ENCODE data around the gene RABEP2. TPM values are rescaled to one million over a fixed set of nuclear protein-coding genes. Genes with fewer than 3 reads are reported as not detected.
A peak's percentile ranks its signal among the peaks of the same experiment; 100 is the strongest.

RABEP2 gene
- total RNA-seq, 2 experiments from 2014 or later, result 8.1 to 12.9 TPM

GRCh38 chr16:28867241-28867640 is 57.8 kb downstream of the RABEP2 start:
- DNase-seq, result no peak
- Mint-ChIP-seq H3K27ac (no peak overlapping the region), H3K9me3 (ENCODE audit: low read depth) (no peaks in the 10 kb centered on the region), H3K36me3 (ENCODE audit: low read depth) (peaks cover 11% of the 10 kb centered on the region), H3K27me3 (no peaks in the 10 kb centered on the region), H3K4me3 (no peak overlapping the region), H3K4me1 (peaks cover 15% of the 10 kb centered on the region)
- intact Hi-C loops (cut with DNase I, micrococcal nuclease), result no loop called here
- POLR2A ChIA-PET, result no interaction called here
- CTCF ChIA-PET, result interaction anchor here (0.6 kb wide), 1 partner anchor 562 kb away, joined by 3 read pairs; no protein-coding TSS in a partner anchor
- ATAC-seq, result no peak

- no peak overlapping the region for H3K4me3 Mint-ChIP-seq
- POLR2A ChIA-PET, result no interaction called here
- no peaks in the 10 kb centered on the region for H3K9me3 Mint-ChIP-seq (ENCODE audit: low read depth)
- DNase-seq (no peak), ATAC-seq (no peak)
- no peaks in the 10 kb centered on the region for H3K27me3 Mint-ChIP-seq
- no peak overlapping the region for H3K27ac Mint-ChIP-seq
- intact Hi-C loops (cut with DNase I, micrococcal nuclease), result no loop called here
- peaks cover 18% of the 10 kb centered on the region for H3K36me3 Mint-ChIP-seq (ENCODE audit: low read depth)
- CTCF ChIA-PET, result interaction anchor here (0.6 kb wide), 1 partner anchor 563 kb away, joined by 3 read pairs; no protein-coding TSS in a partner anchor
- peaks cover 21% of the 10 kb centered on the region for H3K4me1 Mint-ChIP-seq
These were observed 58.6 kb downstream of the RABEP2 start for GRCh38 chr16:28866454-28866804.

- peaks cover 17% of the 10 kb centered on the region for H3K36me3 Mint-ChIP-seq (ENCODE audit: low read depth)
- intact Hi-C loops (cut with DNase I, micrococcal nuclease), result no loop called here
- peak overlapping the region; percentile 96 for H3K4me3 Mint-ChIP-seq
- CTCF ChIA-PET, result no interaction called here
- H3K27ac Mint-ChIP-seq, result no peak overlapping the region
- ATAC-seq, result no peak
- H3K27me3 Mint-ChIP-seq, result no peaks in the 10 kb centered on the region
- H3K9me3 Mint-ChIP-seq (ENCODE audit: low read depth), result no peaks in the 10 kb centered on the region
- POLR2A ChIA-PET, result interaction anchor here (1.1 kb wide), 1 partner anchor 9 kb away, joined by 4 read pairs; no protein-coding TSS in a partner anchor
- no peak for DNase-seq
- H3K4me1 Mint-ChIP-seq, result peaks cover 21% of the 10 kb centered on the region
These were observed 59.1 kb downstream of the RABEP2 start for GRCh38 chr16:28865722-28866453.

GRCh38 chr16:28865001-28865688 is 59.9 kb downstream of the RABEP2 start:
- H3K36me3 Mint-ChIP-seq (ENCODE audit: low read depth), result peaks cover 15% of the 10 kb centered on the region
- DNase-seq (no peak), ATAC-seq (no peak)
- peak overlapping the region; percentile 96 for H3K4me3 Mint-ChIP-seq
- no peaks in the 10 kb centered on the region for H3K27me3 Mint-ChIP-seq
- POLR2A ChIA-PET, result interaction anchor here (0.6 to 2.5 kb wide), 3 partner anchors 9 to 42 kb away, joined by 4 to 15 read pairs (median 4); partner anchors contain the start of genes ATXN2L and TUFM
- intact Hi-C loops (cut with DNase I, micrococcal nuclease), result no loop called here
- H3K9me3 Mint-ChIP-seq (ENCODE audit: low read depth), result no peaks in the 10 kb centered on the region
- CTCF ChIA-PET, result interaction anchor here (0.6 to 3.7 kb wide), 4 partner anchors 8 to 136 kb away, joined by 3 to 27 read pairs (median 6); partner anchors contain the start of gene TUFM
- peaks cover 21% of the 10 kb centered on the region for H3K4me1 Mint-ChIP-seq
- peak overlapping the region; percentile 96 for H3K27ac Mint-ChIP-seq

GRCh38 chr16:28863929-28864793 is 60.9 kb downstream of the RABEP2 start:
- intact Hi-C loops (cut with DNase I, micrococcal nuclease), result loop anchor here (1.0 to 5.0 kb wide), 10 partner anchors 15 to 310 kb away; partner anchors contain the start of genes NFATC2IP (in 2 of the 2), RABEP2 (in 2 of the 2), TUFM (in 2 of the 2) and ATXN2L (in 1 of the 2)
- ATAC-seq, result no peak
- Mint-ChIP-seq H3K9me3 (ENCODE audit: low read depth) (no peaks in the 10 kb centered on the region), H3K36me3 (ENCODE audit: low read depth) (peaks cover 12% of the 10 kb centered on the region), H3K4me1 (peaks cover 21% of the 10 kb centered on the region), H3K27ac (peak overlapping the region; percentile 96), H3K27me3 (no peaks in the 10 kb centered on the region), H3K4me3 (peak overlapping the region; percentile 96)
- CTCF ChIA-PET, result interaction anchor here (0.6 to 3.7 kb wide), 6 partner anchors 9 to 137 kb away, joined by 3 to 27 read pairs (median 5); partner anchors contain the start of gene TUFM
- peak; percentile 44 for DNase-seq
- POLR2A ChIA-PET, result interaction anchor here (0.6 to 2.5 kb wide), 5 partner anchors 15 to 41 kb away, joined by 3 to 15 read pairs (median 4); partner anchors contain the start of genes ATXN2L and TUFM

- ATAC-seq, result no peak
- H3K27ac Mint-ChIP-seq, result no peak overlapping the region
- no peak overlapping the region for H3K4me3 Mint-ChIP-seq
- POLR2A ChIA-PET, result interaction anchor here (0.6 to 0.7 kb wide), 2 partner anchors 11 to 14 kb away, joined by 3 to 5 read pairs; no protein-coding TSS in a partner anchor
- no peak for DNase-seq
- no peaks in the 10 kb centered on the region for H3K27me3 Mint-ChIP-seq
- intact Hi-C loops (cut with DNase I, micrococcal nuclease), result no loop called here
- peaks cover 12% of the 10 kb centered on the region for H3K4me1 Mint-ChIP-seq
- peaks cover 12% of the 10 kb centered on the region for H3K36me3 Mint-ChIP-seq (ENCODE audit: low read depth)
- CTCF ChIA-PET, result interaction anchor here (1.8 to 2.2 kb wide), 2 partner anchors 12 to 86 kb away, joined by 5 to 13 read pairs; partner anchors contain the start of gene TUFM
- H3K9me3 Mint-ChIP-seq (ENCODE audit: low read depth), result no peaks in the 10 kb centered on the region
These were observed 65.7 kb downstream of the RABEP2 start for GRCh38 chr16:28859326-28859725.

- Mint-ChIP-seq H3K9me3 (ENCODE audit: low read depth) (no peaks in the 10 kb centered on the region), H3K4me3 (no peak overlapping the region), H3K27me3 (no peaks in the 10 kb centered on the region), H3K36me3 (ENCODE audit: low read depth) (peaks cover 12% of the 10 kb centered on the region), H3K4me1 (peaks cover 10% of the 10 kb centered on the region), H3K27ac (no peak overlapping the region)
- intact Hi-C loops (cut with DNase I, micrococcal nuclease), result no loop called here
- ChIA-PET POLR2A (no interaction called here), CTCF (interaction anchor here (1.8 to 2.2 kb wide), 2 partner anchors 11 to 87 kb away, joined by 5 to 13 read pairs; partner anchors contain the start of gene TUFM)
- ATAC-seq (no peak), DNase-seq (no peak)
These were observed 66.6 kb downstream of the RABEP2 start for GRCh38 chr16:28858421-28858820.

Other genes with a start within 250 kb of the RABEP2 start
- gene EIF3C, start 213.8 kb downstream of the RABEP2 start, total RNA-seq, result 100 to 1,000 TPM; 877 to 952 TPM
- under 1 TPM; 0.83 to 0.91 TPM for gene NPIPB9, start 173.5 kb downstream of the RABEP2 start, total RNA-seq
- gene ATXN2L, start 102.2 kb downstream of the RABEP2 start, total RNA-seq, result 100 to 1,000 TPM; 298 to 319 TPM
- 100 to 1,000 TPM; 224 to 241 TPM for gene TUFM, start 78.9 kb downstream of the RABEP2 start, total RNA-seq
- gene SH2B1, start 61.4 kb downstream of the RABEP2 start, total RNA-seq, result 10 to 100 TPM; 34.8 to 49.4 TPM
- gene ATP2A1, start 46.8 kb downstream of the RABEP2 start, total RNA-seq, result 1 to 10 TPM; 2.8 to 3.4 TPM
- under 1 TPM; 0.74 to 0.80 TPM for gene CD19, start 6.7 kb upstream of the RABEP2 start, total RNA-seq
- 10 to 100 TPM; 69.2 to 72.7 TPM for gene NFATC2IP, start 25.7 kb upstream of the RABEP2 start, total RNA-seq
- gene SPNS1, start 49.5 kb upstream of the RABEP2 start, total RNA-seq, result 10 to 100 TPM; 12.7 to 14.2 TPM
- gene LAT, start 59.8 kb upstream of the RABEP2 start, total RNA-seq, result 100 to 1,000 TPM; 200 to 234 TPM

All from activated CD4-positive, alpha-beta T cell treated with anti-CD3 and anti-CD28 coated beads for 36 hours (primary cell).